ENCODE results near the gene DISP3. TPM values are rescaled to one million over a fixed set of nuclear protein-coding genes. Genes with fewer than 3 reads are reported as not detected.

DISP3 gene
- total RNA-seq, 2 experiments from 2014 or later, result 0.38 to 0.57 TPM

DNA sequence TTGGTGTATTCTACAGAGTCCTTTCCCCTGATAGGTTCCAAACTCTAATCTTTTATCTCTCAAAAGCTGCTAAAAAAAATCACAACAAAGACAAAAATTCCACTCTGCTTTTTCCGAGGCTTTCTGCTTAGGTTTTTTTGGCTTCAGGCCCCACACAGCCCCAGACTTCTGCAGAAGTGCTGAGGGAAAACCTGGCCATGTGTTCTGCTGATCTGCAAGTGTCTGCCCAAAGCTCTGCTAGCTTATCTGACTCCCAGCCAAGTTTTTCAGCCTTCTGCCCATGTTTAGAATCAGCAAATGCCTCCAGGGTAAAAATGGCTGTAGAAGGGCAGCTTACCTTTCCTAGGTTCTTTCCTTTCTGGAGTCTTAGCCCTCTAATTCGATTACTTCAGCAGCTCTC lies 28.4 kb downstream of the DISP3 start:
- POLR2A ChIA-PET, result no interaction called here
- CTCF ChIA-PET, result no interaction called here

DNA sequence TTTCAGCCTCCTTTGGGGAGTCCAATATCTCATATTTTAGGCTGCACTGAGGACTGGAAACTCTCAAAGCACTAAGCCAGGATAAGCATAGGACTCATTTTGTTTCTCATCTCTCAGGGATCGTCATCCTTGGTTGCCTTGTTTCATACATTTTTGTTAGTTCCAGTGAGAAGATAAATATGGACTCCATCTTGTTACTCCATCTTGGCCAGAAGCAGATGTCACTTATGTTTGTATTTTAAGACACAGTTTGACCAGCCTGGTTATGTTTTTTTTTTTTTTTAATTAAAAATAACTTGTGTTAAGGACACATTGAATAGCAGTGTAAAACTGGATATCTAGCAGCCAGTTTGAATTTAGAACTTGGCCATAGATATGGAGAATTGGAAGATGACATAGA lies 34.7 kb downstream of the DISP3 start:
- POLR2A ChIA-PET, result no interaction called here
- CTCF ChIA-PET, result no interaction called here

DNA sequence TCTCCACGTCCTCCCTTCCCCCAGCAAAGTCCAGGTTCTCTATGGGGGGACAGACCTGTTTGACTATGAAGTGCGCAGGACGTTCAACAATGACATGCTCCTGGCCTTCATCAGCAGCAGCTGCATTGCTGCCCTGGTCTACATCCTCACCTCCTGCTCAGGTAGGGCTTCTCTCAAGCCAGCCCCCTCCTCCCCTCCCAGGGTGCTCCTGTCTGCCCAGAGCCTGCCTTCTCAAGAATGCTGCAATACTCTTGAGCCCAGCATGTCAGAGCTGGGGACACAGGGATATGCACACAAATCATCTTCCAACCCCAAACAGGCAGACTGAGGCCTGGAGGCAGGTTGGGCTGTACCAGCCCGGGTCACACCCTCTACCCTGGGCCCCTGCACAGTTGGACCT lies 35.4 kb downstream of the DISP3 start:
- POLR2A ChIA-PET, result no interaction called here
- CTCF ChIA-PET, result no interaction called here

GRCh38 chr1:11515368-11516300 lies 36.7 kb downstream of the DISP3 start:
- ChIA-PET POLR2A (no interaction called here), CTCF (interaction anchor here (1.2 kb wide), 1 partner anchor 70 kb away, joined by 3 read pairs; no protein-coding TSS in a partner anchor)

DNA sequence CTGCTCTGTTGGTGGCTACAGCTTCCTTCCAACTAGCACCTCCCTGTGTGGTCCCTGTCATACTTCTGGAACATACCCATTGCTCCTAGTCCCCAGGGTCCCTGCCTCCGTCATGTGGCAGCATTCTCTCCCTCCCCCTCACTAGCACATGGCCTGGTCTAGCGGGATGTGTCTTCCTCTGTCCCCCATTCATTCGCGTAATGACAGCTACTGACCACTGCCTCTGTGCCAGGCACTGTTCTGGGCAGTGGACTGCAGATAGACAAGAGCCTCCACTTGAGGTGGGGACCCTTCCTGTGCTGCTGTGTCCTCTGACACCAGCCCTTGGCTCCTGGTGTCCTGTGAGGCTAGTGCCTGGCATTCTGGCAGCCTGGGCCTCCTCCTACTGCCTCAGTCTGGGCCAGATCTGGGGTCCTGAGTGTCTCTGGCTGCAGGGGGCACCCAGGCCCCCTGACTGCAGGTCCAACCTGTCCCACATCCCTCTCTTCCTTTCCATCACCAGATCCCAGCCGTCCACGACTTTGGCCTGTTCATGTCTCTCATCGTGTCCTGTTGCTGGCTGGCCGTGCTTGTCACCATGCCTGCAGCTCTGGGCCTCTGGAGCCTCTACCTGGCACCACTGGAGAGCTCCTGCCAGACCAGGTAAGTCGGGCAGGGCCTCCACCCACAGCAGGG lies 38.1 kb downstream of the DISP3 start:
- CTCF ChIA-PET, result no interaction called here

DNA sequence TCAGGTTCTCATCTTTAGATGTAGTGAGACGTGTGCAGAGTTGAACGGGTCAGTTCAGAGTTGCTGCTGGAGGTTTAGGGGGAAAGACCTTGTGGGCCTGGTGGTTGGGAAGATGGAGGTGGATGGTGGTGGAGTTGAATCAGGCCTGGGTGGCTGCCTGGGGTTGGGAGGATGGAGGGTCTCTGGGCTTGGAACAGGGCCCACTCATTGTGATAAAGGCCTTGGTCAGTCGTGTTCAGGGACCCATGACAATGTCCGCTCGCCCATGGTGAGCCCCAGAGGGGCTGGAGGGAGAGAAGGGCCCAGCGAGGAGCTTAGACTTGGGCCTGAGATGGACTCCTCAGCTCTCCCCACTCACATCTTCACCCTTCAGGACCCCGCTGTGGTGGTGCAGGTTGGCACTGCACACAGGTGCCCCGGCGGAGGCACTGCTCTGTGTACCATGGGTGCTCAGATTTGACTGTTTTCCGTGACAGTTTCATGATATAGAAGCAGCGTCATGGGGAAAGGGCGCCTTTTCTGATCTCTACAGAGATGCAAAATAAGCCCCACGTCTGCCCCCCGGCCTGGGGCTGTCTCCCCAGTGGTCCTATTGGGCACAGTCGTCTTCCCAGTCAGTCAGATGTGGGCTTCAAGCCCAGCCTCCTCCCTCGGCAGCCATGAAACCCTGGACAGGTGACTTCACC lies 39.2 kb downstream of the DISP3 start:
- ChIA-PET POLR2A (no interaction called here), CTCF (interaction anchor here (0.6 kb wide), 1 partner anchor 470 kb away, joined by 5 read pairs; no protein-coding TSS in a partner anchor)

More for the DNA sequence above, 38.1 kb downstream of the DISP3 start:
- POLR2A ChIA-PET, result no interaction called here

DNA sequence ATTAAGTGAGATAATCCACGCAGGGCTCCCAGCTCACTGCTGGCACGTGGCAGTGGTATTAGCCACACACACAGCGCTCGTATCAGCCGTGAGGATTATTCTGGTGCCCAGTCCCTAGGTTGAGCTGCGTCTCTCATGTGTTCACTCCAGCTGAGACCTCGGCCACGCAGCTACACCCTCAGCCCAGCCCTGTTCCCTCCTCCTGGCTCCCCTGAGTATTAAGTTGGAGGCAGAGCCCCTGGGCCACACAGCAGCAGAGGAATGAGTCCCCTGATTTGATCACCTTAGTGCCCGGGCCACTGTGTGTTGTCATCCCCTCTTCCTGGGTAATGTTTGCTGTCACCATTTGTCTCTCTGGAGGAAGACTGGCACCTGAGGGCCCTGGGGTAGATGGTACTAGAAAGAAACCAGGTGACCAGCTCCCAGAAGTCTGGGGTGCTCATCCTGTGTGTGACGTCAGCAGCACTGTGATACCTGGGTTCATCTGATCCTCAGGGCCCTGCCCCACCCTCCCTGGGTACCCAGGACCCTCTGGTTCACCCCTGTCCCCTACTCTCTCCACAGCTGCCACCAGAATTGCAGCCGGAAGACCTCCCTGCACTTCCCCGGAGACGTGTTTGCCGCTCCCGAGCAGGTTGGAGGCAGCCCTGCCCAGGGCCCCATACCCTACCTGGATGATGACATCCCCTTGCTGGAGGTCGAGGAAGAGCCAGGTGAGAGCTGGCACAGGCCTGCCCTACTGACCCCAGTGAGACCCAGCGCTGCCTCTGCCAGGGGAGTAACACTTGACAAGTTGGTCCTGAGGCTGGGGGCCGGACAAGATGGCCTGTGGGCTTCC lies 40.1 kb downstream of the DISP3 start:
- POLR2A ChIA-PET, result no interaction called here
- CTCF ChIA-PET, result no interaction called here

DNA sequence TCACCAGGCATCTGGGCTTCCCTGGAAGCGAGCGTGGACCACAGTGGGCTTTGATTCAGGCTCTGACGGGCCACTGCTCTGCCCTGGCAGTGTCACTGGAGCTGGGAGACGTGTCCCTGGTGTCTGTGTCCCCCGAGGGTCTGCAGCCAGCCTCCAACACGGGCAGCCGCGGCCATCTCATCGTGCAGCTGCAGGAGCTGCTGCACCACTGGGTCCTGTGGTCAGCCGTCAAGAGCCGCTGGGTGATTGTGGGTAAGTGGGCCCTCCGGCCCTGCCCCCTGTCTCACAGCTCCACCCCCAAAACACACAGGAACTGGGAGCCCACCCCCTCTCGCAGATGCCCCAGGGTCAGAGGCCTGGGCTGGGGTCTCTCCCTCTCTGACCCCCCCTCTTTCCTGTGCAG lies 40.7 kb downstream of the DISP3 start:
- ChIA-PET CTCF (no interaction called here), POLR2A (no interaction called here)

DNA sequence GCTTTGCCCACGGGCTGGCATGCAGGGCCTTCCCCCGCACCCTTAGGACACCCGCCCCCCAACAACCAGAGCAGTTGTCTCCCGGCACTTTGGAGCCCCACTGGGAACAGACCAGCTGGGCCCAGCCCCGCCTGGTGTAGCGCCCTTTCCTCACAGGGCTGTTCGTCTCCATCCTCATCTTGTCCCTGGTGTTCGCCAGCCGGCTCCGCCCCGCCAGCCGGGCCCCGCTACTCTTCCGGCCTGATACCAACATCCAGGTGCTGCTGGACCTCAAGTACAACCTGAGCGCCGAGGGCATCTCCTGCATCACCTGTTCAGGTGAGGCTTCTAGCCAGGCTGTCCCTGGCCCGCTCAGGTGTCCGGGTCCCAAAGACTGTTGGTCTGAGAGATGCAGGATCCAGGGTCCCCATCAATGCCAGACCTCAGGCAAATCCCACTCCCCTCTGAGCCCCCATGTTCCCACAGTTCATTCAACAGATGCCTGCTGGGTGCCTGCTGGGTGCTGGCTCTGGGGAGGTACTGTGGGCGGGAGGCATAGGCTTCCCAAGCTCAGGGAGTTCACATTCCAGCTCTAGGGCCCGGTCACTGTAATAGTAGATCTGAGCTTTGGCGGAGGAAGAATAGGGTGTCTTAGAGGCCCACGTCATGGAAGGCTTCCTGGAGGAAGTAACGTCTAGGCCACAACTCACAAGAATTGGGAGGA lies 41.7 kb downstream of the DISP3 start:
- POLR2A ChIA-PET, result no interaction called here

GRCh38 chr1:11521582-11522399 lies 42.8 kb downstream of the DISP3 start:
- POLR2A ChIA-PET, result no interaction called here
- CTCF ChIA-PET, result no interaction called here

More for the DNA sequence above, 41.7 kb downstream of the DISP3 start:
- CTCF ChIA-PET, result no interaction called here

DNA sequence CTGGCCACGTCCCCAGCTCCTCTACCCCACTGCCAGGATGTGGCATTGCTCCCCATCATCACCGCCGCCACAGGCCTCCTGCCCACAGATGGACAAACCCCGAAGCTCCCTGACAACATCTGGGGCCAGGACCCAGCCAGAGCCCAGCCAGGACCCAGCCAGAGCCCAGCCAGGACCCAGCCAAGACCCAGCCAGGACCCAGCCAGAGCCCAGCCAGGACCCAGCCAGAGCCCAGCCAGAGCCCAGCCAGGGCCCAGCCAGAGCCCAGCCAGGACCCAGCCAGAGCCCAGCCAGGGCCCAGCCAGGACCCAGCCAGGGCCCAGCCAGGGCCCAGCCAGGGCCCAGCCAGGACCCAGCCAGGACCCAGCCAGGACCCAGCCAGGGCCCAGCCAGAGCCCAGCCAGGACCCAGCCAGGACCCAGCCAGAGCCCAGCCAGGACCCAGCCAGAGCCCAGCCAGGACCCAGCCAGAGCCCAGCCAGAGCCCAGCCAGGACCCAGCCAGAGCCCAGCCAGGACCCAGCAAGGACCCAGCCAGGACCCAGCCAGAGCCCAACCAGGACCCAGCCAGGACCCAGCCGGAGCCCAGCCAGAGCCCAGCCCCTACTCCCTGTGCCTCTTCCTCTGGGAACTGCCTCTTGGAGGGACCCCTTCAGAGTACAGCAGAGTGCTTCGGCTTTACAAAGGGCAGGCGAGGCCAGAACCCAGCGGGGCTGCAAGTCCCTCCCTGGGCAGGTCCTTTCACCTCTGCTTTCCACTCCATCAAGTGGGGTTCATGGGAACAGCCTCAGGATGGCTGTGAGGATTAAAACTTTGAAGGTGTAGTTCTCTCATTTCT lies 43.7 kb downstream of the DISP3 start:
- POLR2A ChIA-PET, result no interaction called here

DNA sequence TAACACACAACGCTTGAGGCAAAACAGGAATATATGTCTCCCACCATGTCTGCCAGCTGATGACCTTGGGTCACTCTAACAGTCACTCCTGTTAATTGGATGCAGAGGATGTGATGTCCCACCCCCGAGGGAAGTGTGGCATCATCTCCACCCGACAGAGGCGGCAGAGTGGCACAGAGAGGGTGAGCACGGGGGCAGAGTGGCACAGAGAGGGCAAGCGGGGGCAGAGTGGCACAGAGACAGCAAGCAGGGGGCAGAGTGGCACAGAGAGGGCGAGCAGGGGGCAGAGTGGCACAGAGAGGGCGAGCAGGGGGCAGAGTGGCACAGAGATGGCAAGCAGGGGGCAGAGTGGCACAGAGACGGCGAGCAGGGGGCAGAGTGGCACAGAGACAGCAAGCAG lies 44.3 kb downstream of the DISP3 start:
- POLR2A ChIA-PET, result no interaction called here
- CTCF ChIA-PET, result no interaction called here

More for the DNA sequence above, 43.7 kb downstream of the DISP3 start:
- CTCF ChIA-PET, result no interaction called here

DNA sequence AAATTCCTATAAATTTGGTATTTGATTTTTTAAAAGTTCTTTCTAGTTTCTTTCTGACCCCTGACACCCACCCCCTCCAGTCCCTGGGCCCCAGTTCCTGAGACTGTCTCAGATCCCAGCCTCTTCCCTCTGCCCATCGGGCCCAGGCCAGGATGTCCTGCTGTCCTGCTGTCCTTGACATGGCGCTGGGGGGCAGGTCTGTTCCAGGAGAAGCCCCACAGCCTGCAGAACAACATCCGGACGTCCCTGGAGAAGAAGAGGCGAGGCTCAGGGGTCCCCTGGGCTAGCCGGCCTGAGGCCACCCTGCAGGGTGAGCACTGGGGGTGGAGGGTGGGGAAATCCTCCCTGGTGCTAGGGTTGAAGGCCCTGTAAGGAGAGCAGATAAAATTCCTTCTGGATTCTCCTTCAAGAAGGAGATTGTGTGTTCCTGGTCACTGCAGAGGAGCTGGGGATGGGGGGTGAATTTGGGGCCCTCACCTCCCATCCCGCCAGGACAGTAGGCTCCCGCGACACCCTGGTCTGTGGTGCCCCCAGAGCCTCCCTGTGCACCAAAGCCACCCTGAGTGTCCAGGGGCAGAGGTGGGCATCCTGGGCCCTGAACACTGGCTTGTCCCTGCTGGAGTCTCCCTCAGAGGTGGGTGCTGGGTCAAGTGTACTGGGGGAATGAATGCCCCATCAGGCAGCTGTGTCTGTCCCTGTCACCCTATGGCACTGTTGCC lies 45.0 kb downstream of the DISP3 start:
- CTCF ChIA-PET, result no interaction called here
- POLR2A ChIA-PET, result no interaction called here

GRCh38 chr1:11524465-11525150 lies 45.7 kb downstream of the DISP3 start:
- ChIA-PET CTCF (no interaction called here), POLR2A (no interaction called here)

- CTCF ChIA-PET, result no interaction called here
- POLR2A ChIA-PET, result no interaction called here
These were observed 46.2 kb downstream of the DISP3 start for GRCh38 chr1:11525151-11525505.

DNA sequence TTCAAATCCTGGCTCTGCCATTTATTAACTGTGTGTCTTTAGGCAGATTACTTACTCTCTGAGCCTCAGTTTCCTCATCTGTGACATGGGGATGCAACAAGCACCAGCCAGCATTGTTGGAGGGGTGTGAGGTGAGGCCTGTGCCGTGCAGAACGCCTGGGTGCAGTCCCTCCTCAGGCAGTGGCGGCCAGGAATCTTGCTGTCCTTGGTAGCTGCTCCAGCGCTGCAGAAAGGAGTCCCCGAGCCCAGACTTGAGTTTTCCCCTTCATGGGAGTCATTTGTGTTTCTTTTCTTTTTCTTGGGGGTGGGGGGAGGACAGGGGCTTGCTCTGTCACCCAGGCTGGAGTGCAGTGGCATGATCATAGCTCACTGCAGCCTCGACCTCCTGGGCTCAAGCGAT lies 46.6 kb downstream of the DISP3 start:
- CTCF ChIA-PET, result no interaction called here
- POLR2A ChIA-PET, result no interaction called here

All from activated CD8-positive, alpha-beta memory T cell treated with anti-CD3 and anti-CD28 coated beads for 36 hours (primary cell).